VCaP (cell line): ENCODE data around the gene TLE1.

Source experiments
- H3K27ac ChIP-seq: fragments of 450-650 bp; 2 replicates; pipeline ENCODE4 v1.5.1; 2017
- CTCF ChIP-seq: fragments of 450-650 bp; conservative IDR thresholded peaks from 2 replicates; pipeline ENCODE4 v1.5.1; 2017; ENCODE audit warnings: mild to moderate bottlenecking, moderate library complexity

The TLE1 gene

GRCh38 chr9:81719972-81720371 is 30.6 kb upstream of the TLE1 start:
- H3K27ac ChIP-seq, result no peak overlapping the region
- TF ChIP-seq CTCF, result no peak

GRCh38 chr9:81718244-81718643 is 28.9 kb upstream of the TLE1 start:
- H3K27ac ChIP-seq, result no peak overlapping the region
- no peak for TF ChIP-seq CTCF

- no peak overlapping the region for H3K27ac ChIP-seq
Measured at GRCh38 chr9:81717747-81718077, 28.4 kb upstream of the TLE1 start.

GRCh38 chr9:81717061-81717746 is 27.9 kb upstream of the TLE1 start:
- no peak for TF ChIP-seq CTCF
- no peak overlapping the region for H3K27ac ChIP-seq

More at GRCh38 chr9:81717747-81718077, 28.4 kb upstream of the TLE1 start:
- TF ChIP-seq CTCF, result no peak

- no peak for TF ChIP-seq CTCF
- no peak overlapping the region for H3K27ac ChIP-seq
Measured at GRCh38 chr9:81716409-81716808, 27.1 kb upstream of the TLE1 start.

- H3K27ac ChIP-seq, result no peak overlapping the region
- TF ChIP-seq CTCF, result no peak
Measured at GRCh38 chr9:81705578-81705977, 16.2 kb upstream of the TLE1 start.

- no peak overlapping the region for H3K27ac ChIP-seq
- no peak for TF ChIP-seq CTCF
Measured at GRCh38 chr9:81694541-81694940, 5.2 kb upstream of the TLE1 start.
